Renal pelvis (tissue), 4 donors: ENCODE data around the gene NPHP1. TPM values are rescaled to one million over a fixed set of nuclear protein-coding genes. Genes with fewer than 3 reads are reported as not detected.
"Not testable (repeated sequence)": the region's sequence is repeated elsewhere in the genome, so short reads cannot be mapped to it uniquely, and the experiment has no call there.

Source experiments
- DNase-seq: peaks from one replicate; pipeline ENCODE4 v3.0.0-alpha.2; 2013
- polyA plus RNA-seq, 3 donors: library from polyadenylated mRNA; unstranded; fragments of 120-200 nt; gene quantifications; one replicate each; pipeline ENCODE4 v1.2.1, GENCODE V29; 2013; ENCODE audit not compliant: insufficient read length in 3 of 3

Gene NPHP1
- polyA plus RNA-seq, 3 donors, result 13.4 to 25.2 (median 20.8) TPM

GRCh38 chr2:110075896-110076295 is 128.9 kb downstream of the NPHP1 start:
- not testable (repeated sequence) for DNase-seq

Other genes with a start within 250 kb of the NPHP1 start
- 10 to 100 TPM; 13.4 to 16.0 (median 14.4) TPM for gene MALL, start 89.2 kb downstream of the NPHP1 start, polyA plus RNA-seq
- 10 to 100 TPM; 16.7 to 22.0 (median 21.9) TPM for gene MTLN, start 7.5 kb upstream of the NPHP1 start, polyA plus RNA-seq